Vagina (tissue), 2 donors: Measurements from ENCODE around the gene TNK2. TPM values are rescaled to one million over a fixed set of nuclear protein-coding genes. Genes with fewer than 3 reads are reported as not detected.

ENCODE experiments used
- DNase-seq, 2 donors: peaks; one replicate each; pipeline ENCODE4 v3.0.0-alpha.2; 2017; ENCODE audit errors: extremely low spot score in 2 of 2
- H3K27ac ChIP-seq: fragments of 200-600 bp; sonication (generic); one replicate; pipeline ENCODE4 v1.5.1; 2019
- H3K27me3 ChIP-seq: fragments of 200-600 bp; sonication (generic); one replicate; pipeline ENCODE4 v1.5.1; 2019
- H3K36me3 ChIP-seq, 2 donors: fragments of 200-600 bp; sonication (generic); one replicate each; pipeline ENCODE4 v1.5.1; 2017 to 2019
- H3K4me1 ChIP-seq: fragments of 200-600 bp; sonication (generic); one replicate; pipeline ENCODE4 v1.5.1; 2019
- H3K4me3 ChIP-seq, 2 donors: fragments of 200-600 bp; sonication (generic); 1 replicate in 1 of 2; 2 replicates in 1 of 2; pipeline ENCODE4 v1.5.1; 2016 to 2019
- H3K9me3 ChIP-seq: fragments of 200-600 bp; sonication (generic); one replicate; pipeline ENCODE4 v1.5.1; 2019
- CTCF ChIP-seq, 3 experiments: fragments of 450-650 bp in 2 of 3; fragments of 200-600 bp in 1 of 3; sonication (generic) in 1 of 3; IDR thresholded peaks; one replicate each; pipeline ENCODE4 v1.5.1; 2017 to 2019; ENCODE audit warnings: antibody characterized with exemption in 3 of 3, mild to moderate bottlenecking in 2 of 3, moderate library complexity in 2 of 3
- POLR2A ChIP-seq, 2 donors: fragments of 450-650 bp; IDR thresholded peaks; one replicate each; pipeline ENCODE4 v1.6.1; 2017; ENCODE audit warnings: antibody characterized with exemption in 2 of 2, mild to moderate bottlenecking in 2 of 2, moderate library complexity in 2 of 2
- POLR2AphosphoS5 ChIP-seq, 2 donors: sonication (generic); formaldehyde crosslinking; IDR thresholded peaks; one replicate each; pipeline ENCODE4 v1.9.0; 2017; ENCODE audit warnings: antibody characterized with exemption in 2 of 2, mild to moderate bottlenecking in 2 of 2, low read depth in 1 of 2; ENCODE audit not compliant: insufficient read depth in 1 of 2
- intact Hi-C: fragments of 100-400 bp; cut with DNase I; formaldehyde crosslinking; loops from one replicate; pipeline ENCODE4 v1.15.1; 2023
- total RNA-seq: library from RNA; depleted of rRNA; stranded (reverse); fragments of >200 nt; gene quantifications from one replicate; pipeline ENCODE4 v1.2.3, GENCODE V29; 2016

The TNK2 gene
- total RNA-seq, 1 donor from 2014 or later: 41.5 TPM

- no peaks in the 10 kb centered on the region for H3K36me3 ChIP-seq
- no peaks in the 10 kb centered on the region for H3K9me3 ChIP-seq
- H3K4me1 ChIP-seq: peaks cover 22% of the 10 kb centered on the region
- intact Hi-C loops: no loop called here
- H3K27me3 ChIP-seq: no peaks in the 10 kb centered on the region
- no peak overlapping the region for H3K27ac ChIP-seq
- no peak overlapping the region for H3K4me3 ChIP-seq
- no peak for DNase-seq
- TF ChIP-seq POLR2AphosphoS5 (IDR thresholded peaks at IDR 0.05; ENCODE audit: insufficient read depth in 1 of 2, low read depth in 1 of 2): peak in 1 of 2 donors; percentile 35
- TF ChIP-seq POLR2A (IDR thresholded peaks at IDR 0.05): no peak
- peak; percentile 84 to 95 (median 90) for TF ChIP-seq CTCF (IDR thresholded peaks at IDR 0.05)
Measured at GRCh38 chr3:195859061-195859845, 49.1 kb downstream of the TNK2 start.

- intact Hi-C loops: no loop called here
- no peak for DNase-seq
- no peak overlapping the region for H3K4me3 ChIP-seq
- no peaks in the 10 kb centered on the region for H3K9me3 ChIP-seq
- TF ChIP-seq POLR2A (IDR thresholded peaks at IDR 0.05) (no peak), CTCF (IDR thresholded peaks at IDR 0.05) (no peak), POLR2AphosphoS5 (IDR thresholded peaks at IDR 0.05; ENCODE audit: insufficient read depth in 1 of 2, low read depth in 1 of 2) (no peak)
- peaks cover 9% of the 10 kb centered on the region for H3K4me1 ChIP-seq
- no peak overlapping the region for H3K27ac ChIP-seq
- H3K27me3 ChIP-seq: no peaks in the 10 kb centered on the region
- no peaks in the 10 kb centered on the region for H3K36me3 ChIP-seq
Measured at GRCh38 chr3:195856410-195857084, 51.8 kb downstream of the TNK2 start.

GRCh38 chr3:195855471-195856409 is 52.6 kb downstream of the TNK2 start:
- Histone ChIP-seq H3K4me3 (no peak overlapping the region), H3K9me3 (no peaks in the 10 kb centered on the region), H3K36me3 (no peaks in the 10 kb centered on the region), H3K27ac (no peak overlapping the region), H3K27me3 (no peaks in the 10 kb centered on the region), H3K4me1 (peaks cover 9% of the 10 kb centered on the region)
- intact Hi-C loops: no loop called here
- DNase-seq: no peak
- TF ChIP-seq CTCF (IDR thresholded peaks at IDR 0.05) (no peak), POLR2A (IDR thresholded peaks at IDR 0.05) (no peak), POLR2AphosphoS5 (IDR thresholded peaks at IDR 0.05; ENCODE audit: insufficient read depth in 1 of 2, low read depth in 1 of 2) (no peak)

GRCh38 chr3:195854628-195855294 is 53.6 kb downstream of the TNK2 start:
- no peaks in the 10 kb centered on the region for H3K9me3 ChIP-seq
- H3K27ac ChIP-seq: no peak overlapping the region
- no peaks in the 10 kb centered on the region for H3K27me3 ChIP-seq
- no peak for DNase-seq
- no peaks in the 10 kb centered on the region for H3K36me3 ChIP-seq
- H3K4me3 ChIP-seq: no peak overlapping the region
- intact Hi-C loops: no loop called here
- TF ChIP-seq POLR2AphosphoS5 (IDR thresholded peaks at IDR 0.05; ENCODE audit: insufficient read depth in 1 of 2, low read depth in 1 of 2) (no peak), CTCF (IDR thresholded peaks at IDR 0.05) (no peak), POLR2A (IDR thresholded peaks at IDR 0.05) (no peak)
- H3K4me1 ChIP-seq: peaks cover 8% of the 10 kb centered on the region
